Measurements from ENCODE around the gene DNLZ. TPM values are rescaled to one million over a fixed set of nuclear protein-coding genes. Genes with fewer than 3 reads are reported as not detected.

DNLZ gene
- total RNA-seq, 1 donor: 8.2 TPM

DNA sequence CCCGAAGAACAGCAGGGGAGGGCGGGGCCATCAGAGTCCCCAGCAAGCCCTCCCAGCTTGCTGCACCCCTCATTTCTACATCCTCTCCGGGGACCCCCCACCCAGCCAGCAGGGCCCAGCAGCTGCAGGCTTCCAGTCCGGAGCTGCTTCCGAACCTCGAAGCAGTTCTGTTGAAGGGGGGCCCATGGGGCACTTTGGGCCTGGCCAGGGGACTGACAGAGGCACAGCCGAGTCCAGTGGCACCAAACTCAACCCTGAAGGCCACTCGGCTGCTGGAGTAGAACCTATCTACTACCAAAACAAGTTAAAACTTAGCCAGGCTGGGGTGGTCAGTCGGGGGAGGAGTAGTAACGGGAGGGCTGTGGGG is 51.6 kb downstream of the DNLZ start:
- DNase-seq (ENCODE audit: low read depth): no peak
- TF ChIP-seq, protein P1, sequence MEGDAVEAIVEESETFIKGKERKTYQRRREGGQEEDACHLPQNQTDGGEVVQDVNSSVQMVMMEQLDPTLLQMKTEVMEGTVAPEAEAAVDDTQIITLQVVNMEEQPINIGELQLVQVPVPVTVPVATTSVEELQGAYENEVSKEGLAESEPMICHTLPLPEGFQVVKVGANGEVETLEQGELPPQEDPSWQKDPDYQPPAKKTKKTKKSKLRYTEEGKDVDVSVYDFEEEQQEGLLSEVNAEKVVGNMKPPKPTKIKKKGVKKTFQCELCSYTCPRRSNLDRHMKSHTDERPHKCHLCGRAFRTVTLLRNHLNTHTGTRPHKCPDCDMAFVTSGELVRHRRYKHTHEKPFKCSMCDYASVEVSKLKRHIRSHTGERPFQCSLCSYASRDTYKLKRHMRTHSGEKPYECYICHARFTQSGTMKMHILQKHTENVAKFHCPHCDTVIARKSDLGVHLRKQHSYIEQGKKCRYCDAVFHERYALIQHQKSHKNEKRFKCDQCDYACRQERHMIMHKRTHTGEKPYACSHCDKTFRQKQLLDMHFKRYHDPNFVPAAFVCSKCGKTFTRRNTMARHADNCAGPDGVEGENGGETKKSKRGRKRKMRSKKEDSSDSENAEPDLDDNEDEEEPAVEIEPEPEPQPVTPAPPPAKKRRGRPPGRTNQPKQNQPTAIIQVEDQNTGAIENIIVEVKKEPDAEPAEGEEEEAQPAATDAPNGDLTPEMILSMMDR (IDR thresholded peaks at IDR 0.05; ENCODE audit: insufficient read depth, low read depth, low read length): no peak

DNA sequence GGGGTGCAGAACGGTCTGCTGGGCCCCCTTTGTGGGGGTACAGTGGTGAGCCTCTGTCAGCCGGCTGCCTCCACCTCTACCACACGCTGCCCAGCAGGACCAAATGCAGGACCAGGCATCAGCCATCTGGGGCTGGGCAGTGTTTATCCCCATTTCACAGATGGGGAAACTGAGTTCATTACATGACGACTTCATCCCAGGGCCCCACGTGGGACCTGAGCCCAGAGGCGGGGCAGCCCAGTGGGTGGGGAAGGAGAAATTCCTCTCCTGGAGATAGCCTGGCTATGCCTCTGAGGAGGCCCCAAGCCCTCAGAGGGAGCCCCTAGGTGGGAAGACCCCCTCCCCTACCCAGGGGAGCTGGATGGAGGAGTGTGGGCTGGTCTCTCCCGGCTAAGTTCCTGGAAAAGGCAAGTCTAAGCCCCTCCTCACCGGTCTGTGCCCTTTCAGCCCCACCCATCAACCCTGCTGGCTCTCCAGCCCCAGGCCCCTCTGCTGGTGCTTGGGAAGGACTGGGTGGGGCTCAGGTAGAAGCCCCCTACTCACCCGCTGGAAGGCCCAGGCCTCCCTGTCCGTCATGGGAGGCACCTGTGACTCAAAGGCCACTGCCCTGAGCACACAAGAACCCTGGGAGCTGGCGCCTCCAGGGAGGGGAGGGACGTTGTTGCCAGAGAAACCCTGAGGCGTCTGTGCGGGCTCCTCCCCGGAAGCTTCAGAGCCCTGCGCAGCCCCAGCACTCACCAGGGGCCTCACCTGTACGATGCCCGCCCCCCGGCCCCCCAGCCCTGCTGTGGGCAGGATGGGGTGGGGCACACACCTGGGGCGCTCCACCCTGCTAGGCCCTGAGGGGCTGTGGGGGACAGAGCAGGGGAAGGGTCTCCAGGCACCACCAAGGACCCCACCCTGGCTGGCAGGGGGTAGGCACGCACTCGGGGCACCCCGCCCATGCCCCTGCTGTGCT is 52.2 kb downstream of the DNLZ start:
- DNase-seq (ENCODE audit: low read depth): no peak
- no peak overlapping the region for H3K4me3 ChIP-seq (ENCODE audit: low read depth, low read length)
- TF ChIP-seq, protein P1 (IDR thresholded peaks at IDR 0.05; ENCODE audit: insufficient read depth, low read depth, low read length): no peak

More for the DNA sequence above, 51.6 kb downstream of the DNLZ start:
- no peak overlapping the region for H3K4me3 ChIP-seq (ENCODE audit: low read depth, low read length)

DNA sequence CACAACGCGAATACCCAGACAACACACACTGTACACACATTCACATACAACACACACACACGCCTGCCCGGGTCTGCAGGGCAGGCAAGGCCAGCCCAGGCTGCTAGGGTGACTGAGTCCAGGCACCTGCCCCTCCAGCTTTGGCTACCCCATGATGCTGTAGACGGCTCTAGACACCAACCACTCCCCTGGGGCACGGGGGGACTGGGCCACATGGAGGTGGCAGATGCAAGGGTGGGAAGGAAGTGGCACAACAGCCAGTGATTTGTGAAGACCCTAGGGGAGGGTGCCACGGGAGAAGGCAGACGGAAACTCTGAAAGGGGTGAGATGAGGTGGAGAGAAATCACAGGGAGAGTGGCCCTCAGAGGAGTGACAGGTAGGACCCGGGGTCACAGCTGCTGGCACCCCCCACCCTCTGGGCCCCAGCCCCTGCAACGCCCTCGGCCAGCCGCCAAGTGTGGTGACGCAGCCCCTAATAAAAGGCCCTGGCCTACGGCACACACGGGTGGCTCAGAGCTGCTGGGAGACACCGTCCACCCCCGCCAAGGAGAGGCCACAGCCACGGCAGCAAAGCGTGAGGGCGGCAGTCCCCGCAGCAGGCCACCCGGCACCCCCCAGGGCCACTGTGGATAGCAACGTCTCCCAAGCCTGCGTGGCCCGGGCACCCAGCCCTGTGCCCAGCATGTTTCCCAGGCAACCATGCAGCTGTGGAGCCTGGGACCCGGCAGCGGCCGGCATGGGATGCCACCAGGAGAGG is 53.1 kb downstream of the DNLZ start:
- no peak for DNase-seq (ENCODE audit: low read depth)

DNA sequence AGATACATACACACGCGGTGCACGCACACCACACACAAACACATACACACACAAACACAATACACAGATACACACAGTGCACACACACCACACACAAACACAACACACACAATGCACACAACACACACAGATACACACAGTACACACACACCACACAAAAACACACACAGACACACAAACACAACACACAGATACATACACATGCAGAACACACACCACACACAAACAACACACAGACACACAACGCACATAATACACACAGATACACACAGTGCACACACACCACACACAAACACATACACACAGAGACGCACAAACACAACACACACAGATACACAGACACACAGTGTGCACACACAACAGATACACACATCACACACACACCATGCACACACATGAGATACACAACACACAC is 53.7 kb downstream of the DNLZ start:
- H3K4me3 ChIP-seq (ENCODE audit: low read depth, low read length): no peak overlapping the region
- DNase-seq (ENCODE audit: low read depth): no peak
- TF ChIP-seq, protein P1 (IDR thresholded peaks at IDR 0.05; ENCODE audit: insufficient read depth, low read depth, low read length): no peak

More for the DNA sequence above, 53.1 kb downstream of the DNLZ start:
- TF ChIP-seq, protein P1 (IDR thresholded peaks at IDR 0.05; ENCODE audit: insufficient read depth, low read depth, low read length): no peak
- no peak overlapping the region for H3K4me3 ChIP-seq (ENCODE audit: low read depth, low read length)

Other genes with a start within 250 kb of the DNLZ start
- 39.0 and 39.7 TPM in 2 replicates for gene TMEM250, start 244.9 kb downstream of the DNLZ start, total RNA-seq
- gene LHX3, start 158.6 kb downstream of the DNLZ start, total RNA-seq: not detected in 2 replicates
- gene QSOX2, start 117.9 kb downstream of the DNLZ start, total RNA-seq: 11.3 and 15.1 TPM in 2 replicates
- gene CCDC187, start 59.6 kb downstream of the DNLZ start, total RNA-seq: under 0.01 TPM in 2 replicates
- 54.8 and 72.5 TPM in 2 replicates for gene GPSM1, start 36.2 kb downstream of the DNLZ start, total RNA-seq
- 14.7 and 20.0 TPM in 2 replicates for gene CARD9, start 9.9 kb upstream of the DNLZ start, total RNA-seq
- 9.0 and 11.7 TPM in 2 replicates for gene SNAPC4, start 36.4 kb upstream of the DNLZ start, total RNA-seq
- gene ENTR1, start 46.9 kb upstream of the DNLZ start, total RNA-seq: 34.5 and 40.3 TPM in 2 replicates
- 45.1 and 48.8 TPM in 2 replicates for gene PMPCA, start 46.9 kb upstream of the DNLZ start, total RNA-seq
- gene INPP5E, start 76.1 kb upstream of the DNLZ start, total RNA-seq: 8.2 and 9.3 TPM in 2 replicates
- 40.3 and 43.2 TPM in 2 replicates for gene SEC16A, start 119.3 kb upstream of the DNLZ start, total RNA-seq
- 22.5 and 36.7 TPM in 2 replicates for gene NOTCH1, start 182.3 kb upstream of the DNLZ start, total RNA-seq

Data from fibroblast of villous mesenchyme (primary cell).